ENCODE data around the gene CMSS1.

GRCh38 chr3:99899603-99900002, 81.9 kb downstream of the CMSS1 start:
- TF ChIP-seq YY1 (IDR thresholded peaks at IDR 0.05; ENCODE audit: insufficient read depth, insufficient read length) (no peak), ZNF274 (IDR thresholded peaks at IDR 0.05; ENCODE audit: low read depth, low read length) (no peak), SUZ12 (IDR thresholded peaks at IDR 0.05; ENCODE audit: extremely low read depth, insufficient read depth, insufficient read length) (no peak)
